H1 (cell line): ENCODE results near the gene FOXM1. TPM values are rescaled to one million over a fixed set of nuclear protein-coding genes. Genes with fewer than 3 reads are reported as not detected.

ENCODE experiments used
- ASH2L ChIP-seq: fragments of 200-600, 300-600 bp; sonication (generic); IDR thresholded peaks from one replicate; pipeline ENCODE4 v1.7.1; 2017; ENCODE audit warnings: low read length
- ATF3 ChIP-seq: IDR thresholded peaks from 2 replicates; pipeline ENCODE4 v1.6.1; 2011; ENCODE audit warnings: low read depth, mild to moderate bottlenecking, low read length; ENCODE audit not compliant: insufficient read depth
- CREB1 ChIP-seq: IDR thresholded peaks from 2 replicates; pipeline ENCODE4 v1.6.1; 2012; ENCODE audit warnings: inconsistent platforms
- EGR1 ChIP-seq: IDR thresholded peaks from 2 replicates; pipeline ENCODE4 v1.6.1; 2011; ENCODE audit warnings: low read depth, low read length, borderline replicate concordance
- GTF2F1 ChIP-seq: IDR thresholded peaks from 2 replicates; pipeline ENCODE4 v1.6.1; 2012; ENCODE audit warnings: low read depth, low read length, improper control_type of control experiment, borderline replicate concordance
- KDM4A ChIP-seq: IDR thresholded peaks from one replicate; pipeline ENCODE4 v1.7.1; 2012; ENCODE audit warnings: low read depth, mild to moderate bottlenecking, moderate library complexity, low read length, inconsistent platforms; ENCODE audit not compliant: severe bottlenecking
- KDM5A ChIP-seq: fragments of 200-600 bp; IDR thresholded peaks from 2 replicates; pipeline ENCODE4 v1.7.1; 2012; ENCODE audit warnings: mild to moderate bottlenecking, low read length, inconsistent platforms, mixed read lengths
- NRF1 ChIP-seq: IDR thresholded peaks from 2 replicates; pipeline ENCODE4 v1.6.1; 2011; ENCODE audit warnings: mild to moderate bottlenecking, low read depth, low read length, improper control_type of control experiment
- POLR2AphosphoS5 ChIP-seq: IDR thresholded peaks from 2 replicates; pipeline ENCODE4 v1.6.1; 2011; ENCODE audit warnings: low read depth, low read length
- RNF2 ChIP-seq: fragments of 200-900, 300-1000 bp; sonication (generic); IDR thresholded peaks from 2 replicates; pipeline ENCODE4 v1.7.1; 2016; ENCODE audit warnings: borderline replicate concordance, low read depth, mild to moderate bottlenecking, antibody characterized with exemption, low read length; ENCODE audit not compliant: poor library complexity, severe bottlenecking; ENCODE audit errors: missing control alignments
- RXRA ChIP-seq: IDR thresholded peaks from 2 replicates; pipeline ENCODE4 v1.6.1; 2011; ENCODE audit warnings: low read depth, mild to moderate bottlenecking, low read length, moderate library complexity; ENCODE audit not compliant: insufficient read depth
- SIN3A ChIP-seq, 2 experiments: IDR thresholded peaks in 1 of 2; conservative IDR thresholded peaks in 1 of 2; 2 replicates each; pipeline ENCODE4 v1.6.1; 2011 to 2012; ENCODE audit warnings: low read length in 2 of 2, improper control_type of control experiment in 1 of 2, low read depth in 1 of 2, mild to moderate bottlenecking in 1 of 2
- SIRT6 ChIP-seq: IDR thresholded peaks from one replicate; pipeline ENCODE4 v1.7.1; 2012; ENCODE audit warnings: low read length, inconsistent platforms
- SUZ12 ChIP-seq: fragments of 200-600 bp; sonication (generic); IDR thresholded peaks from 2 replicates; pipeline ENCODE4 v1.6.1; 2012; ENCODE audit warnings: mild to moderate bottlenecking, inconsistent platforms, low read length, moderate library complexity, mixed read lengths
- TBP ChIP-seq: IDR thresholded peaks from 2 replicates; pipeline ENCODE4 v1.6.1; 2011; ENCODE audit warnings: low read depth, low read length, improper control_type of control experiment
- TEAD4 ChIP-seq: IDR thresholded peaks from 2 replicates; pipeline ENCODE4 v1.6.1; 2012; ENCODE audit warnings: low read depth, low read length, inconsistent platforms, mixed read lengths
- polyA plus RNA-seq, 7 experiments: library from polyadenylated mRNA; depleted of rRNA in 3 of 7; stranded (reverse) in 5 of 7; unstranded in 2 of 7; fragments of >200 nt in 5 of 7; fragments of 200-250 nt in 2 of 7; gene quantifications; 1 replicate in 5 of 7; 2 replicates in 1 of 7; 4 replicates in 1 of 7; pipeline versions ENCODE4 v1.2.1 to v1.2.3, GENCODE V29; 2011 to 2013; ENCODE audit warnings: missing spikeins in 2 of 7, mixed read lengths in 2 of 7
- total RNA-seq: library from RNA; stranded (reverse); fragmentation: NEBNext Ultra II Directional; extraction: Animal tissue kit (Norgen Biotek cat#: 25700); gene quantifications from 2 replicates; pipeline ENCODE4 v1.2.1, GENCODE V29; 2021
- TF ChIP-seq, protein P1 (sequence below): IDR thresholded peaks from 2 replicates; pipeline ENCODE4 v1.6.1; 2012; ENCODE audit warnings: inconsistent platforms
- TF ChIP-seq, protein P2 (sequence below): IDR thresholded peaks from 2 replicates; pipeline ENCODE4 v1.6.1; 2011; ENCODE audit warnings: low read length, improper control_type of control experiment

The FOXM1 gene
- total and polyA plus RNA-seq, 2 of the 8 experiments (the other 6 are each of a cell fraction or from before 2014, with no cell fraction given) = 58.1 to 121 TPM

GRCh38 chr12:2877047-2877952, at the start of gene FOXM1, which contains the start of gene RHNO1 (continued):
- TF ChIP-seq ASH2L (peak; percentile 40), SUZ12 (no peak), KDM4A (peak; percentile 56), KDM5A (0 out of 2 replicates have a peak, but pooled peaks have one; percentile 39), RNF2 (no peak), SIRT6 (no peak), SIN3A (conservative IDR thresholded peaks at IDR 0.05 in 1 of 2, IDR thresholded peaks at IDR 0.05 in 1 of 2; ENCODE audit: low read depth in 1 of 2, low read length in 2 of 2) (peak; percentile 78; a peak in 2 of 4 replicates), EGR1 (peak; percentile 76; the same call in 1 of the 2 replicates), TEAD4 (peak; percentile 88), RXRA (no peak), POLR2AphosphoS5 (peak; percentile 67; the same call in 1 of the 2 replicates), GTF2F1 (peak; percentile 69; the same call in 1 of the 2 replicates), NRF1 (no peak), ATF3 (peak; percentile 61; the same call in 1 of the 2 replicates), CREB1 (peak; percentile 50; the same call in 1 of the 2 replicates), TBP (peak; percentile 87)
- TF ChIP-seq, protein P1, sequence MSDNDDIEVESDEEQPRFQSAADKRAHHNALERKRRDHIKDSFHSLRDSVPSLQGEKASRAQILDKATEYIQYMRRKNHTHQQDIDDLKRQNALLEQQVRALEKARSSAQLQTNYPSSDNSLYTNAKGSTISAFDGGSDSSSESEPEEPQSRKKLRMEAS = peak; percentile 38
- TF ChIP-seq, protein P2, sequence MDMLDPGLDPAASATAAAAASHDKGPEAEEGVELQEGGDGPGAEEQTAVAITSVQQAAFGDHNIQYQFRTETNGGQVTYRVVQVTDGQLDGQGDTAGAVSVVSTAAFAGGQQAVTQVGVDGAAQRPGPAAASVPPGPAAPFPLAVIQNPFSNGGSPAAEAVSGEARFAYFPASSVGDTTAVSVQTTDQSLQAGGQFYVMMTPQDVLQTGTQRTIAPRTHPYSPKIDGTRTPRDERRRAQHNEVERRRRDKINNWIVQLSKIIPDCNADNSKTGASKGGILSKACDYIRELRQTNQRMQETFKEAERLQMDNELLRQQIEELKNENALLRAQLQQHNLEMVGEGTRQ = peak; percentile 96
